ENCODE measurements around the gene CDC123.
"Not testable (repeated sequence)": the region's sequence is repeated elsewhere in the genome, so short reads cannot be mapped to it uniquely, and the experiment has no call there.

CDC123 gene

DNA sequence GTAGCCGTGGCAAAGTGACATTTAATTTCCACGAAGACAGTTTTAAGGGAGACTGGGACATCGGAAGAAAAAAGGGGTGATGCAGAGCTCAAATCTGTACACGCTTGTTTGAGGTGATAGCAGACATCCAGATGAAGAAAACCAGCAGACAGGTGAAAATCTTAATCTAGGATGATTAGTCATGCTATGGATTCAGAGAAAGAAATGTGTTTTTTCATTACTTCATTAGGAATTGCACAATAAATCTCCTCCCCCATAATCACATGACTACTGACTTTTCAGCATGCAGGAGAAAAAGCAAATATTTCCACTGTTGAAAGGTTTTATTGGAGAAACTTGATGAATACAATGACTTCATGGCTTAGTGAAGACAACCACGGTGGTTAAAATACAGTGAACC lies 2.8 kb upstream of the CDC123 start:
- peak; percentile 48 for DNase-seq

- peak; percentile 41 for DNase-seq
These were observed 1.2 kb upstream of the CDC123 start for GRCh38 chr10:12194752-12195271.

- DNase-seq: no peak
These were observed 746 bp upstream of the CDC123 start for GRCh38 chr10:12195281-12195602.

GRCh38 chr10:12196531-12197211 lies 683 bp downstream of the CDC123 start:
- no peak for DNase-seq

- no peak for DNase-seq
These were observed 2.2 kb downstream of the CDC123 start for GRCh38 chr10:12198156-12198555.

DNA sequence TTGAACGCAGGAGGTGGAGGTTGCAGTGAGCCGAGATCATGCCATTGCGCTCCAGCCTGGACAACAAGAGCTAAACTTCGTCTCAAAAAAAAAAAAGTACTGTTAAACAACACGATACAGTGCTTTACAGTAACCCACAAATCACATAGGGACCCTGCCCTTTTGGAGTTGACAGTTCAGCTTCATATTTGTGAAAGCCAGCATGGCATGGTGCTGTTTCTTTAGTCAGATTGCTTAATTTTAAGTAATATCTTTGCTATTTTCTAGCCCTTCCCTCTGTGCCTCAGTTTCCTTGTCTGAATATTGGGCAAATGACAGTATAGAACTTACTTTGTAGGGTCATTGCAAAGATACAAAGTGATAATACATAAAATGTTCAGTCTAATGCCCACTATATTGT lies 4.9 kb downstream of the CDC123 start:
- no peak for DNase-seq

- DNase-seq: peak; percentile 18
These were observed 5.6 kb downstream of the CDC123 start for GRCh38 chr10:12201543-12201942.

DNA sequence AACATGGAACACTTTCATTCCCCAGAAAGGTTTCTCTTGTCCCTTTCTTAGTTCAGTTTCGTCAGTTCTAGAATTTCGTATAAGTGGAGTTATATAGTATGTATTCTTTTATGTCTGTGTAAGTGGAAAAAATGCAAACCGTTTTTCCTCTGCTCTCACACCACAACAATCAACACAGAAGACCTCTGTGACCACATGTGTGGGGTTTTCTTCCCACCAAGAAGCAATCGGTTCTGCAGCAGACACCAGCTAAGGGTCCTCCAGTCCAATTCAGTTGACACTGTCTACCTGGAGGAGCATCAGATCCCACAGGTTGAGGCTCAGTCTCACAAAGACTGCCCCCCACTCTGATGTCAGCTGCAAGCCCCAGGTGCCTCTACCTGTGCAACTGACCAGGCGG lies 6.2 kb downstream of the CDC123 start:
- DNase-seq: no peak

DNA sequence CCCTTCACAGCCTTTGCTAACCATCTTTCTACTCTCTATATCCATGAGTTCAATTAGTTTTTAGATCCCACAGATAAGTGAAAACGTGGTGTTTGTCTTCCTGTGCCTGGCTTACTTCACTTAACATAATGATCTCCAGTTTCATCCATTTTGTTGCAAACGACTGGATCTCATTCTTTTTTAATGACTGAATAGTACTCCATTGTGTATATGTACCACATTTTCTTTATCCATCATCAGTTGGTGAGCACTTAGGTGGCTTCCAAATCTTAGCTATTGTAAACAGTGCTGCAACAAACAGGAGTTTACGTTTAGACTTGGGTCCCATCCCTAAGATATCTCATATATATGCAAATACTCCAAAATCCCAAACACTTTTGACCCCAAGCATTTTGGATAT lies 9.1 kb downstream of the CDC123 start:
- DNase-seq: no peak

GRCh38 chr10:12207114-12207513 lies 11.1 kb downstream of the CDC123 start:
- DNase-seq: no peak

GRCh38 chr10:12208460-12208859 lies 12.5 kb downstream of the CDC123 start:
- no peak for DNase-seq

DNA sequence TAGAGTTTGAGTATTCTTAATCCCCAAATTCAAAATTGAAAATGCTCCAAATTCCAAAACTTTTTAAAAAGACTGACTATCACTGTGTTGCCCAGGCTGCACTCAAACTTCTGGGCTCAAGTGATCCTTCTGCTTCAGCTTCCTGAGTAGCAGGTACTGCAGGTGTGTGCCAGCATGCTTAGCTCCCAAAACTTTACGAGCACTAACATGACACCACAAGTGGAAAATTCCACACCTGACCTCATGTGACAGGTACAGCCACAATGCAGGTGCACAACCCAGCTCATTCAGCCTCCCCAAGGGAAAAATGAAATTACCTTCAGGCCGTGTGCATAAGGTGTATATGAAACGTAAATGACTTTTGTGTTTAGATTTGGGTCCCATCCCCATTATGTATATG lies 16.5 kb downstream of the CDC123 start:
- no peak for DNase-seq

DNA sequence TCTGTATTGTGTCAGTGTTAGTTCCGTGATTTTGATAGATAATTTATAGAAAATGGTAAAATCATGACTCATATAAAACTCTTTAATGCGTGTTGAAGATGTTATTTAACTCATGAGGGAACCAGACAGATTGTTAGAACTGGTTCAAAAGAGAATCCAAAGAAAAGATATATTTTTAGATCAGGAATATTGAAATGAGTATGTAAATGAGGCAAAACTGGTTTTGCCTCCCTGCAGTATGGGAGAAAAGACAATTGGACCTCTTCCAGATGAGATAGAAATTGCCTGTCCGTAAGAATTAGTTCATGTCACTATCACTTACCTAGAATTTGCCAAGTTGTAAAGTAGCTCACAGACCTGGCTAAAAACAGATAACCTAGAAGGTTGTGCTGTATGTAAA lies 17.6 kb downstream of the CDC123 start:
- no peak for DNase-seq

GRCh38 chr10:12214093-12214492 lies 18.1 kb downstream of the CDC123 start:
- no peak for DNase-seq

DNA sequence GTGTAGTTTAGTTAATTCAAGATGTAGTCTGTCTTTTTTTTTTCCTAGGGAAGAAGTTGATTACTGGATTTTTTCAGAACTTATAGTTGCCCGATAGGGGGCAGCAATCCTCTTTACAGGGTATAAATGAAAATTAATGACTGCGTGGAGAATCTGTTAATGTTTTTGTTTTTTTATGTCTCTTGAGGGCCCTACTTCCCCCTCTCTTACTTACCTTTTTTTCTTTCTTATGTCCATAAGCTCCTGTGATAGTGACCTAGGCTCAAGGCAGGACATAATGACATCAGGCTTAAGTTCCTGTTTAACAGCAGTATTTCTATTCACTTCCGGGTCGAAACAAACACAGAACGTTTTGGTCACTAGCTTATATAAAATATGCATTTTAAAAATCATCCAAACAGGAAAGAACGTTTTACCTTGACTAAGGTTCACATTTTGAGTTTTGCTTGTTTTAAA lies 18.8 kb downstream of the CDC123 start:
- peak; percentile 61 for DNase-seq

GRCh38 chr10:12218991-12219390 lies 23.0 kb downstream of the CDC123 start:
- DNase-seq: no peak

GRCh38 chr10:12221323-12222298 lies 25.6 kb downstream of the CDC123 start:
- DNase-seq: peak; percentile 24

DNA sequence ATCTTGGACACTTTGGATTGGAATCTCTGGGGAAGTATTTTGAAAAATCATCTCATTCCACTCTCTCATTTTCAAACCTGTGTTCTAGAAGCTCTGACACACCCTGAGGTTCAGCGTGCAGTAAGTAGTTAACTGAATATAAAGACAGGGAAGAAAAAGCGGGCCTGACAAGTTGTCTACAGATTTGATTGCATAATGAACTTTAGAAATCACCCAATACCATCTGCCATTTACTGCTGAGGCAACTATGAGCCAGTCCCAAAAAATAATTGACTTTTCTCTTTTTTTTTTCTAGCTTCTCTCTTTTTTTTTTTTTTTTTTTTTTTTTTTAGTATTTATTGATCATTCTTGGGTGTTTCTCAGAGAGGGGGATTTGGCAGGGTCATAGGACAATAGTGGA lies 29.5 kb downstream of the CDC123 start:
- no peak for DNase-seq

GRCh38 chr10:12226438-12226837 lies 30.4 kb downstream of the CDC123 start:
- DNase-seq: not testable (repeated sequence)

- DNase-seq: no peak
These were observed 32.9 kb downstream of the CDC123 start for GRCh38 chr10:12228851-12229250.

GRCh38 chr10:12234687-12235086 lies 38.7 kb downstream of the CDC123 start:
- DNase-seq: not testable (repeated sequence)

- DNase-seq: no peak
These were observed 39.2 kb downstream of the CDC123 start for GRCh38 chr10:12235116-12235694.

GRCh38 chr10:12235796-12236195 lies 39.8 kb downstream of the CDC123 start:
- DNase-seq: no peak

Measured in EL (cell line).